NB4 (cell line): ENCODE data around the gene KCNQ1.

Source experiments
- MYC ChIP-seq: IDR thresholded peaks from 2 replicates; pipeline ENCODE4 v1.6.1; 2011; ENCODE audit warnings: low read depth, low read length
- POLR2A ChIP-seq: IDR thresholded peaks from 2 replicates; pipeline ENCODE4 v1.6.1; 2011; ENCODE audit warnings: mild to moderate bottlenecking; ENCODE audit not compliant: insufficient read length; ENCODE audit errors: extremely low read depth
- TF ChIP-seq, protein P1 (sequence below): IDR thresholded peaks from one replicate; pipeline ENCODE4 v1.5.1; 2012; ENCODE audit warnings: low read depth, low read length
- TF ChIP-seq, protein P2 (sequence below): IDR thresholded peaks from 2 replicates; pipeline ENCODE4 v1.6.1; 2011; ENCODE audit warnings: low read depth, low read length

DNA sequence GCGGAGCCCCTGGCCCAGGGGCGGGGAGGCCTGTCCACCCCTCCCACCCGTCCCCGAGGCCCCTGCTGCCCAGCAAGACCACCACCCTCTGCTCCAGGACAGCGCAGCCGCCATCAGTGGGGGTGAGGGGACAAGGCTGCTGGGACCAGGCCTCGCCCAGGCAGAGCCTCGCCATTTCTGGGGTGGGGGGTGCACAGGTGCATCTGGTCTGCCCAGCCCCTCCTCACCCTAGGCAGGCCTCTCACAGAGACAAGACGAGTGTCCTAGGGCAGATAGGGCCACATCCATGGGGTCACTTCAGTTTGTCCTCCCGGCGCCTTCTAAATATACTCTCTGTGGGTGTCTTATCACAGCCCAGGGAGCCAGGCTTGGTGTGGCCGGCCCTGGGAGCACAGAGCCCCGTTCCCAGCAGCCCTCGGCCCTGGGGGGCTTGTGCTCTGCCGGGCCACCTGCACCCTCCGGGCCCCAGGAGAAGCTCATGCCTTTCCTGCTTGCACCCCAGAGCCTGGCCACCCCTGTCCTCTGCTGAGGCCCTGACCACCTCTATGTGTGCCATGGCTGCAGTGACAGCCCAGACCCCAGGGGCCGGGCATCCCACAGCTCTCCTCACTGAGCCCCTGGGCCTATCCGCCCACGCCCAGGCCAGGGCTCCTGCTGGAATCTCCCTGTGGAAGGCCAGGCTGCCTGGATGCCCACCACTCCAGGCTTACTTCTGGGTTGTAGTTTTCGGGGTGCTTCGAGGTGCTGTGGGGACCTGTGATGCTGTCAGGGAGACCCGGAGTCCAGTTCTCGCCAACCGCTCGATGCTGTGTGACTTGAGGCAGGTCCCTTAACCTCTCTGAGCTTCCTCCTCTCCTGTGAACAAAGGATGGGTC, 70.8 kb downstream of the KCNQ1 start:
- TF ChIP-seq, protein P1, sequence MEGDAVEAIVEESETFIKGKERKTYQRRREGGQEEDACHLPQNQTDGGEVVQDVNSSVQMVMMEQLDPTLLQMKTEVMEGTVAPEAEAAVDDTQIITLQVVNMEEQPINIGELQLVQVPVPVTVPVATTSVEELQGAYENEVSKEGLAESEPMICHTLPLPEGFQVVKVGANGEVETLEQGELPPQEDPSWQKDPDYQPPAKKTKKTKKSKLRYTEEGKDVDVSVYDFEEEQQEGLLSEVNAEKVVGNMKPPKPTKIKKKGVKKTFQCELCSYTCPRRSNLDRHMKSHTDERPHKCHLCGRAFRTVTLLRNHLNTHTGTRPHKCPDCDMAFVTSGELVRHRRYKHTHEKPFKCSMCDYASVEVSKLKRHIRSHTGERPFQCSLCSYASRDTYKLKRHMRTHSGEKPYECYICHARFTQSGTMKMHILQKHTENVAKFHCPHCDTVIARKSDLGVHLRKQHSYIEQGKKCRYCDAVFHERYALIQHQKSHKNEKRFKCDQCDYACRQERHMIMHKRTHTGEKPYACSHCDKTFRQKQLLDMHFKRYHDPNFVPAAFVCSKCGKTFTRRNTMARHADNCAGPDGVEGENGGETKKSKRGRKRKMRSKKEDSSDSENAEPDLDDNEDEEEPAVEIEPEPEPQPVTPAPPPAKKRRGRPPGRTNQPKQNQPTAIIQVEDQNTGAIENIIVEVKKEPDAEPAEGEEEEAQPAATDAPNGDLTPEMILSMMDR, result no peak
- TF ChIP-seq POLR2A (no peak), MYC (no peak)
- TF ChIP-seq, protein P2, sequence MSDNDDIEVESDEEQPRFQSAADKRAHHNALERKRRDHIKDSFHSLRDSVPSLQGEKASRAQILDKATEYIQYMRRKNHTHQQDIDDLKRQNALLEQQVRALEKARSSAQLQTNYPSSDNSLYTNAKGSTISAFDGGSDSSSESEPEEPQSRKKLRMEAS, result no peak
